CD4-positive, alpha-beta memory T cell (primary cell): Measurements from ENCODE around the gene SNX18. TPM values are rescaled to one million over a fixed set of nuclear protein-coding genes. Genes with fewer than 3 reads are reported as not detected.
A peak's percentile ranks its signal among the peaks of the same experiment; 100 is the strongest.

Experiments used
- CTCF ChIA-PET: fragments of 350-600 bp; sonication (Branson Sonifier 250); formaldehyde crosslinking; loops from one replicate; lab custom pipeline; 2021; ENCODE audit warnings: inconsistent platforms; ENCODE audit not compliant: partially characterized antibody; lab: Charles Lee
- POLR2A ChIA-PET: fragments of 350-600 bp; sonication (Branson Sonifier 250); formaldehyde crosslinking; loops from one replicate; lab custom pipeline; 2021; ENCODE audit not compliant: partially characterized antibody; lab: Charles Lee
- DNase-seq, 5 donors: peaks; one replicate each; pipeline versions ENCODE4 v3.0.0 to v3.0.0-alpha.2; 2020 to 2022; ENCODE audit warnings: mixed read lengths in 1 of 5
- H3K27ac ChIP-seq: one replicate; pipeline ENCODE4 v1.7.0; 2013; ENCODE audit warnings: low read depth, low read length
- H3K27me3 ChIP-seq: 2 replicates; pipeline ENCODE4 v1.7.0; 2013; ENCODE audit warnings: mild to moderate bottlenecking, low read length, moderate library complexity; ENCODE audit not compliant: insufficient read depth
- H3K36me3 ChIP-seq: 2 replicates; pipeline ENCODE4 v1.7.0; 2013; ENCODE audit warnings: mild to moderate bottlenecking, low read length, moderate library complexity; ENCODE audit not compliant: insufficient read depth
- H3K4me1 ChIP-seq: 2 replicates; pipeline ENCODE4 v1.7.0; 2013; ENCODE audit warnings: mild to moderate bottlenecking, low read length, moderate library complexity; ENCODE audit not compliant: insufficient read depth
- H3K4me3 ChIP-seq, 2 donors: one replicate each; pipeline ENCODE4 v1.7.0; 2013; ENCODE audit warnings: low read length in 2 of 2, mild to moderate bottlenecking in 1 of 2
- H3K9me3 ChIP-seq, 2 donors: one replicate each; pipeline ENCODE4 v1.7.0; 2013; ENCODE audit warnings: low read length in 2 of 2, control low read depth in 1 of 2; ENCODE audit not compliant: control insufficient read depth in 1 of 2
- H3K27ac Mint-ChIP-seq, 7 donors: one replicate each; pipeline ENCODE4 v1.8.0; 2020 to 2021; ENCODE audit warnings: mixed read lengths in 7 of 7, mild to moderate bottlenecking in 6 of 7, inconsistent platforms in 3 of 7, moderate library complexity in 3 of 7
- H3K27me3 Mint-ChIP-seq, 2 donors: one replicate each; pipeline ENCODE4 v1.8.0; 2020 to 2021; ENCODE audit warnings: mixed read lengths in 2 of 2
- H3K36me3 Mint-ChIP-seq, 2 donors: one replicate each; pipeline ENCODE4 v1.8.0; 2020 to 2021; ENCODE audit warnings: mixed read lengths in 2 of 2, inconsistent platforms in 1 of 2, mild to moderate bottlenecking in 1 of 2
- H3K4me1 Mint-ChIP-seq, 4 donors: one replicate each; pipeline ENCODE4 v1.8.0; 2020 to 2021; ENCODE audit warnings: mixed read lengths in 4 of 4, mild to moderate bottlenecking in 1 of 4
- H3K4me3 Mint-ChIP-seq, 8 donors: one replicate each; pipeline ENCODE4 v1.8.0; 2020 to 2021; ENCODE audit warnings: mixed read lengths in 8 of 8, mild to moderate bottlenecking in 7 of 8, moderate library complexity in 6 of 8, inconsistent platforms in 3 of 8
- H3K9me3 Mint-ChIP-seq, 8 donors: one replicate each; pipeline ENCODE4 v1.8.0; 2020 to 2021; ENCODE audit warnings: mixed read lengths in 8 of 8, mild to moderate bottlenecking in 5 of 8, inconsistent platforms in 3 of 8, moderate library complexity in 1 of 8
- intact Hi-C: fragments of 100-400 bp; cut with micrococcal nuclease; formaldehyde crosslinking; loops from one replicate; pipeline ENCODE4 v1.15.1; 2023
- polyA plus RNA-seq, 2 donors: library from polyadenylated mRNA; unstranded; fragments of 300-500 nt; fragmentation: Illumina TruSeq; gene quantifications; one replicate each; pipeline ENCODE4 v1.2.3, GENCODE V29; 2021
- total RNA-seq, 2 experiments: library from RNA; stranded (reverse); gene quantifications; one replicate each; pipeline ENCODE4 v1.2.3, GENCODE V29; 2021

The SNX18 gene
- total and polyA plus RNA-seq, 4 experiments from 2014 or later, result 0.30 to 31.4 (median 15.3) TPM

DNA sequence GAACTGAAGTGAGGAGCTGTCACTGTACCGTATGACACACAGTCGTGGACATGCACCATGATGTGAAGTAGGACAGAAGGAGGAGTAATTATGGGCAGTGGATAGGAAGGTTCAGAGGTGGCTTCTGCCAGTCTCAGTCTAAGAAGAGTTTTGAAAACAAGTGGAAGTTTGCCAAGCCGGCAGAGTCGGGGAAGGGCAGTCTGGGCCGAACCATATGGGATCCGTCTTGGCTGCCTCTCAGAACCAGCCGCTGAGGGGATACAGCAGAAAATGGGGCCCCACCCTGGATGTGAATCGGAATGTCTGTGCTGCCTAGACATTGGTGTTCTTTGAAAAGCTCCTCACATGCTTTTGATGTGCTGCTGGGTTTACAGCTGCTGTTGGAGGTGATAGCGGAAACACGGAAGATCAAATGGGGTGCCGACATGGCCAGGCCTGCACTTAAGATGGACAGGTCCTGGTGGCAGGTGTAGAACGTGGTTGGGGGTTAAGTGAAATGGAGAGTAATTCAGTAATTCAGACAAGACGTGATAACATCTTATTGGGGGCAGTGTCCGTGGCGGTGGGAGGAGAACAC is 11.2 kb downstream of the SNX18 start:
- H3K4me1 ChIP-seq, result peaks cover 72% of the 10 kb centered on the region
- H3K36me3 ChIP-seq, result no peaks in the 10 kb centered on the region
- Mint-ChIP-seq H3K27me3 (no peaks in the 10 kb centered on the region), H3K9me3 (peaks cover 0 to 2% (median 0%) of the 10 kb centered on the region in 8 donors), H3K4me1 (peaks cover 16 to 33% (median 29%) of the 10 kb centered on the region in 4 donors), H3K27ac (no peak overlapping the region), H3K36me3 (peaks cover 5 to 6% of the 10 kb centered on the region in 2 donors), H3K4me3 (no peak overlapping the region)
- intact Hi-C loops, result no loop called here
- ChIA-PET POLR2A (interaction anchor here (1.4 kb wide), 1 partner anchor 216 kb away, joined by 3 read pairs; no protein-coding TSS in a partner anchor), CTCF (interaction anchor here (0.8 to 2.2 kb wide), 5 partner anchors 9 to 338 kb away, joined by 3 to 11 read pairs (median 6); partner anchors contain the start of gene SNX18)
- H3K9me3 ChIP-seq, result no peaks in the 10 kb centered on the region
- H3K4me3 ChIP-seq, result no peak overlapping the region
- no peak overlapping the region for H3K27ac ChIP-seq
- no peaks in the 10 kb centered on the region for H3K27me3 ChIP-seq
- DNase-seq, result no peak

DNA sequence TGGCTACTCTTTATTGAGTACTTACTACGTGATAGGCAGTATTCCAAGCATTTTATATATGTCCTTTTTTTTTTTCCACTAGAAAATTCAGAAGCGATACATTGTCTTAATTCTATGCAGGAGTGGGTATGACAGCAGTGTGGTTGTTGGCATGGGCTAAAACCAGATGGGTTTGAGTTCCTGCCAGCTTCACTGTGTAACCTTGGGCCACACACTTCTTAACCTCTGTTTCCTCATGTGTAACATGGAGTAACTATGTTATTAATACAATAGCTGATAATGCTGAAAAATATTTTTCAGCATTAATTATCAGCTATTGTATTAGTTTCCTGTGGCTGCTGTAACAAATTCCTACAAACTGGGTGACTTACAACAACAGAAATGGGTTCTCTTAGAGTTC is 12.0 kb downstream of the SNX18 start:
- H3K4me3 ChIP-seq, result no peak overlapping the region
- H3K4me1 ChIP-seq, result peaks cover 64% of the 10 kb centered on the region
- DNase-seq, result no peak
- no peaks in the 10 kb centered on the region for H3K27me3 Mint-ChIP-seq
- H3K36me3 ChIP-seq, result no peaks in the 10 kb centered on the region
- H3K27me3 ChIP-seq, result no peaks in the 10 kb centered on the region
- H3K4me3 Mint-ChIP-seq, result no peak overlapping the region
- H3K9me3 ChIP-seq, result no peaks in the 10 kb centered on the region
- POLR2A ChIA-PET, result interaction anchor here (1.0 to 1.6 kb wide), 3 partner anchors 12 to 316 kb away, joined by 3 read pairs; partner anchors contain the start of gene SNX18
- intact Hi-C loops, result no loop called here
- H3K4me1 Mint-ChIP-seq, result peaks cover 24 to 34% (median 30%) of the 10 kb centered on the region in 4 donors
- no peak overlapping the region for H3K27ac Mint-ChIP-seq
- H3K27ac ChIP-seq, result no peak overlapping the region
- H3K36me3 Mint-ChIP-seq, result peaks cover 6 to 7% of the 10 kb centered on the region in 2 donors
- CTCF ChIA-PET, result interaction anchor here (0.8 to 2.2 kb wide), 3 partner anchors 305 to 337 kb away, joined by 3 to 10 read pairs (median 6); no protein-coding TSS in a partner anchor
- peaks cover 0 to 2% (median 0%) of the 10 kb centered on the region in 8 donors for H3K9me3 Mint-ChIP-seq

DNA sequence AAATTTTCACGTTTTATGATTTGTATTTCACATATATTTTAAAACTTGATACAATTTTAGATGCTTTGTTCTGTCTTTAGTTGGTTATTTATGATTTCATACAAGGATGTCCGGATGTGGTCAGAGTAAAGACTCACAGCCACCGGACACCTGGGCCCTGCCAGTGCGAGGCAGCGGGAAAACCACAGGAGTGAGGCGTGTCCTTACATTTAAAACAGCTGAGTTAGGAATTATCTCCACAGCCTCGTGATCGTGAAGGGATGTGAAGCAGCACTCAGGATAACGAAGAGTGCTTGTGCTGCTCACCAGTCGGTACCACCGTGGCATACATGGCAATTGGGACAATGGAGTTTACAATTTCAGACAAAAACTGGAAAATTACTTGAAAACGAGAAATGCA is 14.0 kb downstream of the SNX18 start:
- CTCF ChIA-PET, result no interaction called here
- intact Hi-C loops, result no loop called here
- H3K27ac ChIP-seq, result no peak overlapping the region
- Mint-ChIP-seq H3K27ac (peak overlapping the region in 2 of 7 donors; percentile 23 to 81), H3K36me3 (peaks cover 14 to 15% of the 10 kb centered on the region in 2 donors), H3K4me1 (peaks cover 20 to 40% (median 29%) of the 10 kb centered on the region in 4 donors), H3K9me3 (peaks cover 0 to 4% (median 0%) of the 10 kb centered on the region in 8 donors), H3K27me3 (no peaks in the 10 kb centered on the region), H3K4me3 (peak overlapping the region in 1 of 8 donors; percentile 64)
- no peak for DNase-seq
- H3K36me3 ChIP-seq, result no peaks in the 10 kb centered on the region
- H3K27me3 ChIP-seq, result no peaks in the 10 kb centered on the region
- POLR2A ChIA-PET, result no interaction called here
- peaks cover 45% of the 10 kb centered on the region for H3K4me1 ChIP-seq
- no peak overlapping the region for H3K4me3 ChIP-seq
- no peaks in the 10 kb centered on the region for H3K9me3 ChIP-seq

DNA sequence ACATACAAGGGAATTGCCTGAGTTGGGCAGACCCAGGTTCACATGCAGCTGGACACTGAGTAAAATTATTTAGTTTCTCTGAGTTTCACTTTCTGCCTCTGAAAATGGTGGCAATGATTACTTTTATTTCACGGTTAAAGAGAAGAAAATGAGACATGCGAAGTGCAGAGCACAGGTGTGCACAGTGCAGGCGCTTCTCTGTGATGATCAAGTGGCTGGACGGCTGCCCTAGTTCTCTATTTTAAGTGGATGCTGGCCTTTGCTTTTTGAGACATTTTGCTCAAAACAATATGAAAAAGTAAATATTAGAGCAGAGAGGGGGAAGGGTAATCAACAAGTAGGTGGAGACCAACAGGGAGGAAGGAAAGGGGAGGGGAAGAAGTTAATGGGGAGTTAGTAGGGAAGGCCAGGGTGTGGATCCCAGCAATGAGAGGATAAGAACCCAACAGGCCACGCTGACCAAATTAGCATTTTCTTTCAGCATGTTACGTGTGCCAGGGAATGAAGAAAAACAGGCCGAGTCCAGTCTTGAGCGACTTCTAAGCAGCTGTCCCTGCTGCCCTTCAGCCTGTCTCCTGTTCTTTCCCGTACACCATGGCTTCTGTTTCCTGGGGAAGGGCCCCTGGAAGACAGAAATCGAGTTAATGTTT is 16.1 kb downstream of the SNX18 start:
- no peak overlapping the region for H3K4me3 Mint-ChIP-seq
- no peaks in the 10 kb centered on the region for H3K27me3 Mint-ChIP-seq
- no peak overlapping the region for H3K27ac ChIP-seq
- CTCF ChIA-PET, result no interaction called here
- H3K4me1 ChIP-seq, result peaks cover 27% of the 10 kb centered on the region
- peaks cover 16 to 22% of the 10 kb centered on the region in 2 donors for H3K36me3 Mint-ChIP-seq
- no peak overlapping the region for H3K4me3 ChIP-seq
- DNase-seq, result no peak
- peak overlapping the region in 1 of 7 donors; percentile 15 for H3K27ac Mint-ChIP-seq
- H3K4me1 Mint-ChIP-seq, result peaks cover 20 to 53% (median 38%) of the 10 kb centered on the region in 4 donors
- peaks cover 0 to 4% (median 0%) of the 10 kb centered on the region in 8 donors for H3K9me3 Mint-ChIP-seq
- no peaks in the 10 kb centered on the region for H3K27me3 ChIP-seq
- POLR2A ChIA-PET, result no interaction called here
- intact Hi-C loops, result no loop called here
- H3K9me3 ChIP-seq, result no peaks in the 10 kb centered on the region
- H3K36me3 ChIP-seq, result no peaks in the 10 kb centered on the region

DNA sequence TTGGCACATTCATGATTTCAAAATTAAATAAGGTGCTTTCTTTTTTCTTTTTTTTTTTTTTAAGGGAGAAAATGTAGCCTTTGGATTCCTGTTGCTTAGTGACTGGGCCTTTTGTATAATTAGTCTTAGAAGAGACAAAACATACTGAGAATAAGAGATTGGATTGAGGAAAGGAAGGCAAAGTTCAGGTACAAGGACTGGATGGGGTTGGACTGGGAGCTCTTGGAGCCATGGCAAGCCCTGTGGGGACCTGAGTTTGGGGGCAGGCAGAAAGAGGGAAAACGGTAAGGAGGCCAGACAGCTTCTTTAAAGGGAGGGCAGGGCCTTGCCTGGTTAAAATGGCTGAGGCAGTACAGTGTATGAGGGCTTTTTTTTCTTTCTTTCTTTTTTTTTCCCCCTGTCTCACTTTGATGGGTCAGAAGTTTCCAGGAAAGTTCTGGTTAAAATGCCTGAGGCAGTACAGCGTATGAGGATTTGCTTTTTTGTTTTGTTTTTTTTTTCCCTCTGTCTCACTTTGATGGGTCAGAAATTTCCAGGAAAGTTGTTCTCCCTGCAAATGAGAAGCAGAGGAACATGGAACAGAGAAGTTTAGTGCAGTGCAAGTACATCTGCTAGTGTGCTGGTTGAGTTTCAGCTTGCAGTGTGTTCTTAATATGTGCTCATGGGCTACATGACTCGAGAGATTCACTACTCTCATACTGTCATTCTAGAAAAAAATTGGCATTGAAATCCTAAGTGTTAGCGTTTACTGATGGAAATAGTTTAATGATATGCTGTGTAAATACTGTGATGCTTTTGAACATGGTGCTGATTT is 16.8 kb downstream of the SNX18 start:
- intact Hi-C loops, result no loop called here
- Mint-ChIP-seq H3K27ac (peak overlapping the region in 2 of 7 donors; percentile 9 to 12), H3K4me1 (peaks cover 21 to 58% (median 42%) of the 10 kb centered on the region in 4 donors), H3K36me3 (peaks cover 16 to 22% of the 10 kb centered on the region in 2 donors), H3K4me3 (peak overlapping the region in 1 of 8 donors; percentile 36), H3K9me3 (peaks cover 0 to 4% (median 0%) of the 10 kb centered on the region in 8 donors), H3K27me3 (no peaks in the 10 kb centered on the region)
- Histone ChIP-seq H3K27ac (no peak overlapping the region), H3K9me3 (no peaks in the 10 kb centered on the region), H3K4me1 (peaks cover 24% of the 10 kb centered on the region), H3K36me3 (no peaks in the 10 kb centered on the region), H3K27me3 (no peaks in the 10 kb centered on the region), H3K4me3 (no peak overlapping the region)
- POLR2A ChIA-PET, result no interaction called here
- CTCF ChIA-PET, result interaction anchor here (1.4 kb wide), 1 partner anchor 311 kb away, joined by 4 read pairs; no protein-coding TSS in a partner anchor
- no peak for DNase-seq

DNA sequence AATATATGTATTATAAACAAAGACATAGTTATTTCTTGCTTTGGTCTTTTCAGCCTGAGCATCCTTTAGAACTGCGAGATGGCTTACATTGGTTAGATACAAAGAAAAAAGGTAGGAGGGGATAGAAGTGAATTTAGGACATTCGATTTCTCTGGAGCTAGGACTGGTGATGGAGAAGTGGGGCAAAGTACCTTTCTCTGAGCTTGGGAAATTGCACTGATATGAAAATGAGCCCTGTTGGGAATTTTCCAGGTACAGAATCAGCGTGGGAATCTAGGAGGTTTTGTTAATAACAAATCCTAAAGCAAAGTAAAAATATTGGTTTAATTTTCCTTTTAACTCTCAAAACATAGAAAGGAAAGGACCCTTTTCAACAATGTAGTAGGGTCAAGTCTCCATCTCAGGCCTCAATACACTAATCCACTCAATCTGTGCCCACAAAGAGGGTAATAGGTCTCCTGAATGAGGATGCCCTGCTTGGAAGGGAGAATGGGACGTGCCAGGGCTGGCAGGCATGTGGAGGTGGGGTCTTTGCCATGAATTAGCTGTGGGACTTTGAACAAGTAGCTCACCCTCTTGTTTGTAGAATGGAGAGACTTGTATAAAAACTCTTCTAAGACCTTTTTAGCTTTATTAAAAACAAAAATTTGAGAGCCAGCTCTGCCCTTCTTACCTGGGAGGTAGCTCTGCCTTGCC is 17.7 kb downstream of the SNX18 start:
- CTCF ChIA-PET, result interaction anchor here (1.4 kb wide), 1 partner anchor 310 kb away, joined by 4 read pairs; no protein-coding TSS in a partner anchor
- H3K9me3 ChIP-seq, result no peaks in the 10 kb centered on the region
- Mint-ChIP-seq H3K36me3 (peaks cover 19 to 22% of the 10 kb centered on the region in 2 donors), H3K27ac (peak overlapping the region in 2 of 7 donors; percentile 2 to 73), H3K27me3 (no peaks in the 10 kb centered on the region), H3K4me1 (peaks cover 18 to 55% (median 42%) of the 10 kb centered on the region in 4 donors), H3K9me3 (peaks cover 0 to 4% (median 0%) of the 10 kb centered on the region in 8 donors), H3K4me3 (peak overlapping the region in 1 of 8 donors; percentile 15)
- POLR2A ChIA-PET, result no interaction called here
- DNase-seq, result no peak
- no peaks in the 10 kb centered on the region for H3K36me3 ChIP-seq
- H3K4me3 ChIP-seq, result no peak overlapping the region
- intact Hi-C loops, result no loop called here
- peaks cover 24% of the 10 kb centered on the region for H3K4me1 ChIP-seq
- no peaks in the 10 kb centered on the region for H3K27me3 ChIP-seq
- no peak overlapping the region for H3K27ac ChIP-seq
